AG04450 (cell line): ENCODE results near the gene MOB3A. TPM values are rescaled to one million over a fixed set of nuclear protein-coding genes. Genes with fewer than 3 reads are reported as not detected.

Source experiments
- CTCF ChIA-PET: fragments of 300-600, 350-600 bp; formaldehyde crosslinking; extraction: SDS; loops from one replicate; lab custom pipeline; 2022; ENCODE audit warnings: antibody characterized with exemption, inconsistent platforms; lab: Charles Lee
- POLR2A ChIA-PET: fragments of 350-600 bp; formaldehyde crosslinking; extraction: SDS; loops from one replicate; lab custom pipeline; 2021; ENCODE audit warnings: antibody characterized with exemption, inconsistent platforms; lab: Yijun Ruan, JAX
- DNase-seq: peaks from one replicate; pipeline ENCODE4 v3.0.0-alpha.2; 2011; ENCODE audit warnings: low read depth, low spot score
- H3K27ac ChIP-seq: one replicate; pipeline ENCODE4 v1.5.1; 2012; ENCODE audit warnings: low read depth, low read length, control low read depth
- H3K27me3 ChIP-seq: one replicate; pipeline ENCODE4 v1.6.0; 2012; ENCODE audit warnings: low read length; ENCODE audit not compliant: control insufficient read depth, insufficient read depth
- H3K4me3 ChIP-seq: 2 replicates; pipeline ENCODE4 v1.5.1; 2011; ENCODE audit warnings: mild to moderate bottlenecking, low read depth, low read length, control low read depth
- H3K9me3 ChIP-seq: 2 replicates; pipeline ENCODE4 v1.5.1; 2012; ENCODE audit warnings: low read length; ENCODE audit not compliant: control insufficient read depth, insufficient read depth
- polyA plus RNA-seq: library from polyadenylated mRNA; depleted of rRNA; stranded (reverse); fragments of >200 nt; gene quantifications from 2 replicates; pipeline ENCODE4 v1.2.3, GENCODE V29; 2011
- TF ChIP-seq, protein P1 (sequence below): IDR thresholded peaks from 2 replicates; pipeline ENCODE4 v1.5.1; 2011; ENCODE audit warnings: low read depth, low read length, control low read depth, inconsistent platforms

The MOB3A gene
- polyA plus RNA-seq, 1 experiment: 20.5 TPM

DNA sequence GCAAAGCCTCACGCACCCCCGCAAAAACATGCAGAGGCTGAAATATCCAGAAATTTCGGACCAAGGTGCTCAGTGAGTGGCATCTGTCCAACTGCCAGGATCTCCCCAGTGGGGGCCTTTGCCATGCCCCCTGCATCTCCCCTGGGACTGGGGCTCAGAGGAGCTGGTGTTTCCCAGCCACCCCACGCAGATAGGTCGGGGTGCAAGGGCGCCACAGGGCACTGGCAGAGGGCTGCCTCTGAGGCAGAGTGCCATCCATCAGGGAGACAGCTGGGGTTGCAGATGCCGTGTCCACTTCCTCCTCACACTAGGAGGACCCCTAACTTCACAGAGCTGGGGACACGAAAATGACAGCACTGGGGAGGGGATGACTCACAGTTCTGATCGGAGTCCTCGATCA is 26.9 kb upstream of the MOB3A start:
- H3K27ac ChIP-seq: no peak overlapping the region
- TF ChIP-seq, protein P1, sequence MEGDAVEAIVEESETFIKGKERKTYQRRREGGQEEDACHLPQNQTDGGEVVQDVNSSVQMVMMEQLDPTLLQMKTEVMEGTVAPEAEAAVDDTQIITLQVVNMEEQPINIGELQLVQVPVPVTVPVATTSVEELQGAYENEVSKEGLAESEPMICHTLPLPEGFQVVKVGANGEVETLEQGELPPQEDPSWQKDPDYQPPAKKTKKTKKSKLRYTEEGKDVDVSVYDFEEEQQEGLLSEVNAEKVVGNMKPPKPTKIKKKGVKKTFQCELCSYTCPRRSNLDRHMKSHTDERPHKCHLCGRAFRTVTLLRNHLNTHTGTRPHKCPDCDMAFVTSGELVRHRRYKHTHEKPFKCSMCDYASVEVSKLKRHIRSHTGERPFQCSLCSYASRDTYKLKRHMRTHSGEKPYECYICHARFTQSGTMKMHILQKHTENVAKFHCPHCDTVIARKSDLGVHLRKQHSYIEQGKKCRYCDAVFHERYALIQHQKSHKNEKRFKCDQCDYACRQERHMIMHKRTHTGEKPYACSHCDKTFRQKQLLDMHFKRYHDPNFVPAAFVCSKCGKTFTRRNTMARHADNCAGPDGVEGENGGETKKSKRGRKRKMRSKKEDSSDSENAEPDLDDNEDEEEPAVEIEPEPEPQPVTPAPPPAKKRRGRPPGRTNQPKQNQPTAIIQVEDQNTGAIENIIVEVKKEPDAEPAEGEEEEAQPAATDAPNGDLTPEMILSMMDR: no peak
- no peak overlapping the region for H3K4me3 ChIP-seq
- DNase-seq: no peak
- H3K27me3 ChIP-seq: no peaks in the 10 kb centered on the region
- ChIA-PET CTCF (no interaction called here), POLR2A (interaction anchor here (1.1 kb wide), 1 partner anchor 10 kb away, joined by 4 read pairs; no protein-coding TSS in a partner anchor)
- H3K9me3 ChIP-seq: no peaks in the 10 kb centered on the region; the same call in 1 of the 2 replicates

DNA sequence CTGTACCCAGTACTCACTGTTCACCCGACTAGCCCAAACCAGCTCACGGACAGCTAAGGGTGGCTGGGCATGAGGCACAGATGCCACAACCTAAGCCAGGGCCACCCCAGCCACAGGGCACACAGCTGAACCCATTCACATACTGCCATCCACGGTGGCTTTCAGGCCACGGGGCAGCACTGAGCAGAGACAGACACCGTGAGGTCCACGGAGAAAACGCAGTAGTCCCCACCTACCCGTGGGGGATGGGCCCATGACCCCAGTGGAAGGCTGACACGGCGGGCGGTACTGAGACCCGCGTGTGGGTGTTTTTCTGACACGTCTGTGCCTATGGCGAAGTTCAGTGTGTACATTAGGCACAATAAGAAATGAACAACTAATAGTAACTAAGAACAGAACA is 26.1 kb upstream of the MOB3A start:
- no peak for DNase-seq
- TF ChIP-seq, protein P1: no peak
- POLR2A ChIA-PET: no interaction called here
- CTCF ChIA-PET: no interaction called here
- Histone ChIP-seq H3K27me3 (no peaks in the 10 kb centered on the region), H3K9me3 (no peaks in the 10 kb centered on the region; the same call in 1 of the 2 replicates), H3K4me3 (no peak overlapping the region), H3K27ac (no peak overlapping the region)

DNA sequence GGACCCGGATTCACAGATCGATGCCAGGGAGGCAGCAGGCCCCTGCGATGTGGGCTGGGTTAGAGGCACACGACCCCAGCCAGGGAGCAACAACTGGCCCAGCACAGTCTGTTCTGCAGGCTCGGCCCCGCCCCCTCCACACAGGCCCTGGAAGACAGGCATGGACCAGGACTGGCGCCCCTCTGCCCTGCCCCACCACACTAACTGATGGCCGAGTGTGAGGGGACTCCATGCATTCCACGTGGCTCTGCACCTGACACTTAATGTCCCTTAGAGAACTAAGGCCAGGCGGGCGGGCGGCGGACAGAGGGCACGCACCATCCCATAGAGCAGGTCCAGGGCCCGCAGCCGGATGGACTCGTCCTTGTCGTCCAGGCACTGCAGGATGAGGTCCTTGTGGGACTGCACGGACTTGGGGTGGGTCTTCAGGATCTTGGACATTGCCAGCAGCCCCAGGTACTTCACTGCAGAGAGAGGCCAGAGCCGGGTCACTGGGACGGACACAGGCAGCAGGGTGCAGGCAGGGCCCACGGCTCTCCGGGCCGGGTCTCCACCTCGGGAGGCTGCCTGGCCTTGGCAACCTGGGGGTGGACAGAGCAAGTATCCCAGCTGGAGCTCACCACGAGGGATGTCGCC is 25.4 kb upstream of the MOB3A start:
- H3K9me3 ChIP-seq: no peaks in the 10 kb centered on the region; the same call in 1 of the 2 replicates
- POLR2A ChIA-PET: interaction anchor here (0.6 kb wide), 1 partner anchor 19 kb away, joined by 4 read pairs; no protein-coding TSS in a partner anchor
- TF ChIP-seq, protein P1: no peak
- H3K4me3 ChIP-seq: no peak overlapping the region
- H3K27me3 ChIP-seq: no peaks in the 10 kb centered on the region
- no peak overlapping the region for H3K27ac ChIP-seq
- DNase-seq: no peak
- CTCF ChIA-PET: no interaction called here

GRCh38 chr19:2120821-2121220 is 24.7 kb upstream of the MOB3A start:
- TF ChIP-seq, protein P1: no peak
- Histone ChIP-seq H3K4me3 (no peak overlapping the region), H3K27ac (no peak overlapping the region), H3K9me3 (no peaks in the 10 kb centered on the region; the same call in 1 of the 2 replicates), H3K27me3 (no peaks in the 10 kb centered on the region)
- DNase-seq: no peak
- CTCF ChIA-PET: no interaction called here
- POLR2A ChIA-PET: interaction anchor here (0.6 kb wide), 1 partner anchor 20 kb away, joined by 4 read pairs; no protein-coding TSS in a partner anchor
